HUDEP-2 (cell line): ENCODE measurements around the gene LIPC.

Source experiments
- DNase-seq, 76 experiments: peaks; one replicate each; lab custom pipeline; 2025; ENCODE audit not compliant: unreplicated experiment in 76 of 76; lab: John Stamatoyannopoulos, UW

The LIPC gene

DNA sequence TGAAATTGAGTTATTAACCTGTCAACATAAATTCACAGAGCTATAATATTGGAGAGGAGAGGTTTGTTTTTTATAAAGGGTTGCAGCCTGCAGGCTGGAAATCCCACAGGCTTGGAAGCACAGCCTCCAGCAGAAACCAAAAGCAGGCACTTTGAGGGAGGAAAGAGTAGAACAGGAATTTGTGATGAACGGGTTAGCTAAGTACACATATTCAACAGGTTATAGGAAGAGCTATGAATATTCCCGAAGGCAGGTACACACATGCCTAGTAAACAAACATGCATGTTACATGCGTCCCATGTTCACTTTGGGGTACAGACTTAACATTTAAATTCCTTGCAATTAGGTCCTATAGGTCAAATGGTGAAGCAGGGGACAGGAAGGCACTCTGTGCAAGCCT, 25.9 kb upstream of the LIPC start:
- DNase-seq = no peak

- DNase-seq = no peak
These were observed 25.0 kb upstream of the LIPC start for GRCh38 chr15:58406811-58407210.

GRCh38 chr15:58407236-58407775, 24.5 kb upstream of the LIPC start:
- DNase-seq = no peak

DNA sequence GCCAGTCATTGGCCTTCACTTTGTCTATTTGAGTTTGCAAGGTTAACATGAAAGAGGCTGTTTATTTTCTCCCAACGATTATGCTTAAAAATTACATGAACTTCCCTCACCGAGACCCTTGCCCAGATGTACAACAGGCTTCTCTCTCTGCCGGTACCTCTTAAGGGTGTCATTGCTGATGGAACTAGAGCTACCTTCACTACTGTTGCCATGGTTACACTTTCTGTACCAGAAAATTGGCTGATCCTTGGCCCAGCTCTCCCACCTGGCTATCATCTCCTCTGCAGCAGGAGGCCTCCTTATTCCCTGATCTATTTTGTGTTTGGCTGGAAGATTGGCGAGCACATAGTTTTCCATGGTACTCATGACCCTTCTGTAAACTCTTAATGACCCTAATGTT, 24.0 kb upstream of the LIPC start:
- no peak for DNase-seq

DNA sequence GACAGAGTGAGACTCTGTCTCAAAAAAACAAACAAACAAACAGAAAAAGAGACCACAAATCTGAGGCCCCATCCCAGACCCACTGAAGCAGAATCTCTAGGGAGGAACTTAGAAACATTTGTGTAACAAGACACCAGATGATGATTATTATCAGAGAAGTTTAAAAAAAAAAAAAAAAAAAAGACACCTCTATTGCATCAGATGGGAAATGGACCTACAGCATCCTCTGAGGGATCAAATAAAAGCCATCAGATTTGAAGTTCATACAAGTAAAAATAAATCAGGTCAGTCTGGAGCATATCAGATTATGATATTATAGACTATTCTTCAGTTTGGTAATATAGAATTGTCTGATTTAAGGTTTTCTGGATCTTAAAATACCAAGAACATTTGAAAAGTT, 21.9 kb upstream of the LIPC start:
- no peak for DNase-seq

DNA sequence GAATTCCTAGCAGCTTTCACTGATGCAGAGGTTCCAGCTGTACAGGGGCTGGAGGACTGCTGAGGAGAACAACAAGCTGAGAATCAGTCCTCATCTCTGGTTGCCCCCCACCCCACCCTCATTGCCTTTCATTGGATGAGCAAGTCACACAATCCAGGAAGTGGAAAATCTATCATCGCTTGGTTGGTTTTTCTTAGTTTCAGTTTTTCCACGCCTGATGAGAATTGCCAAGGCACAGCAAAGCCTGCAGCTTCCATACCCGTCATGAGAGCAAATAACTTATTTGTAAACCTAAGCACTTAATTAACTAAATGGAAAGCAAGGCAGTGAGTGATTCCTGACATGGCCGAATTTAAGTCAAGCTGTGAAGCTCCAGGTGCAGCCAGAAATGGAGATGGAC, 21.4 kb upstream of the LIPC start:
- DNase-seq = no peak

DNA sequence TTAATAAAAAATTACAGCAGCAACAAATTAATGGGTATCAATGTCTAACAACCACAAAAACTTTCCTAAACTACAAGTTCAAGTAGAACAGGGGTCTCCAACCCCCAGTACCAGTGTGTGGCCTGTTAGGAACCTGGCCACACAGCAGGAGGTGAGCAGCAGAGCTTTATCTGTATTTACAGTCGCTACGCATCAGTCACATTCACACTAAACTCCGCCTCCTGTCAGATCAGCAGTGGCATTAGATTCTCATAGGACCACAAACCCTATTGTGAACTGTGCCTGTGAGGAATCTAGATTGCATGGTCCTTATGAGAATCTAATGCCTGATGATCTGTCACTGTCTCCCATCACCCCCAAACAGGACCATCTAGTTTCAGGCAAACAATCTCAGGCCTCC, 18.5 kb upstream of the LIPC start:
- no peak for DNase-seq

- DNase-seq = no peak
These were observed 16.2 kb upstream of the LIPC start for GRCh38 chr15:58415636-58416035.

DNA sequence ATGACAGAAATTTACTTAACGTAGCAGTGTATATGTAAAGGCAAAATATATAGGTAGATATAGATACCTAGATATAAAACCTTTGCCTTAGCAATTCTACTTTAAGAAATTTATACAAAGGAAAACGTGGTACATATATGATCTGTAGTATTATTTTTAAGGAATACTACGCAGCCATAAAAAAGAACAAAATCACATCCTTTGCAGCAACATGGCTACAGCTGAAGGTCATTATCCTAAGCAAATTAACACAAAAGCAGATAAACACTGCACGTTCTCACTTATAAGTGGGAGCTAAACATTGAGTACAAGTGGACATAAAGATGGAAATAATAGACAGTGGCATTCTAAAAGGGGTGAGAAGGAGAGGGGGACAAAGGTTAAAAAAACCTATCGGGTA, 14.8 kb upstream of the LIPC start:
- DNase-seq = no peak

DNA sequence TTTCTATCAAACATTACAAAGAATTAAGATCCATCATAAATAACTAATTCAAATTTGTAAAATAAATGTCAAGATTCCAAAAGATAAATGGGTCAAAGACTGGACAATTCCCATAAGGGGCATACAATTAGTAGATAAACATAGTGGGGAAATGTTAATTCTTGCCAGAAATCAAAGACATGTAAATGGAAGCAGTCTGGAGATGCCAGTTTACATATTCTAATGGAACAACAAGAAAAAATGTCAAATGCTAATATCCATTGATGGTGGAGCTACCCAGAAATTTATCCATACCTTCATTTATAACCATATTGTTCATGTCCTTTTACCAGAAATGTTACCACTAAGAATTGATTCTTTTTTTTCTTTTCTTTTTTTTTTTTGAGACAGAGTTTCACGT, 13.7 kb upstream of the LIPC start:
- DNase-seq = no peak

- no peak for DNase-seq
These were observed 11.8 kb upstream of the LIPC start for GRCh38 chr15:58419803-58420524.

DNA sequence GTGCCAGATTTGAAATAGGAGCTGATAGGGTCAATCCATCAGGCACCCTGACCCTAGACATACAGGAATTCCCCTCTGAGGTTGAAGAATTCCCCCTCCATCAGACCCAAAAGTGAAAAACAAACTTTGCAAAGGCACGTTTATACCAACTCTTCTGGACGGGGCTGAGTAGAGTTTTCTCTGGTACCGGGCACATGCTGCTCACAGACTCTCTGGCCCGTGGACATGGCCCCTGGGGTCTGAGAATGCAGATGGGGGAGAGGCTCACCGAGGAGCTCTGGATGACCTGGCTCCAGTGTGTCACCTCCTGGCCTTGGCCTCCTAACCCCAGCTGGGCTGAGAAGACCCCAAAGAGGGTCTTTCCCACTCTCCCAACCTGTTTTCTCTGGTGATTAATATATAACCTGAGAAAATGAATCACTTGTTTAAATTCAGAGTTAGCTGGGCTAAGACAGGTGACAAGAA, 11.2 kb upstream of the LIPC start:
- no peak for DNase-seq

- no peak for DNase-seq
These were observed 8.6 kb upstream of the LIPC start for GRCh38 chr15:58423205-58423604.

DNA sequence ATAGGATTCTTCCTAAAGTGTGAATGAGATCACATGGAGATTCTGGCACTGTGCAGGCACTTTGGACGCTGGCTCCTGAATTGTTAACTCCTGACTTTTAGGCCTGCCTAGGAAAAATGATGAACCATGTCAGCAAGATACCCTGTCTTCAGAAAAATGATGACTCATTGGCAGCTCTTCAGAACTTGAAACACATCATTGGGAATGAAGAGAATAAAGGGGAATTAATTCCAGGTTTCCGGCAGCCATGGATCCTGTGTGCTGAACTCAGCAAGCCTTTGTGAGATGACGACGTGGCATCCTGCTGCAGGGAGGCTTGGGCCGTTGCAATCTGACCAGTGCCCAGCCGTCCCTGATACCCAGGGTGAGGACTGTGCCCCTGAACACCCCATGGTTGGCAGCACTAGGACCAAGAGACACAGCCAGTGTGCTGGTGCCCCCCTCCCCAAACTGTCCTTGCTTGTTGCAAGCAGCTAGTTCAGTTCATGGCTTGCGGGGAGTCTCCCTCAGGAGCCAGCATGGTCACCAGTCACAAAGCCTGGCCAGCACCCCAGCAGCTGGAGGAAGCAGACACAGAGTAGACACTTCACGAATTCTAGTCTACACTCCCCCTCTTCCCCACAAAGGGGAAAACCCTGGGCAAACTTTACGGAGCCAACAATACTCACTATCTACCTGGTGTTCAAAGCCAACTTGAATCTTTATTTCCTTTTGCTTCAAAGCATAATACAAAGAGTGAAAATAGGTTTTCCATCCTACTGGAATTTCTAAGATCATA, 7.8 kb upstream of the LIPC start:
- no peak for DNase-seq

DNA sequence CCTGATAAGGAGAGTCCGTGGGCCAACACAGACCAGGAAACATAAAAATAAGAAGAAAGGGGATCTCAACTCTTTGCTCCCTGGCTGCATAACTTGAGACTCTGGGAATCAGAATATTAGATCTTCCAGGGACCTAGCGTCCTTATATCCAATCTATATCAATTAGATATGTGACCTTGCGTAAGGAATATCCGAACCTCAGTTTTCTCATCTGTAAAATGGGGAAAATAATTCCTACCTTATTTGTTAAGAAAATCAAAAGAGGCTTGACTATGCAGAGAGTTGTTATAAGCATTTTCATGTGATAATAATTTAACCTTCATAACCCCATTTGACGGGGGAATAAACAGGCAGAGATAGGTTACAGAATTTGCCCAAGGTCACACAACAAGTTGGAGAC, 7.1 kb upstream of the LIPC start:
- DNase-seq = no peak

DNA sequence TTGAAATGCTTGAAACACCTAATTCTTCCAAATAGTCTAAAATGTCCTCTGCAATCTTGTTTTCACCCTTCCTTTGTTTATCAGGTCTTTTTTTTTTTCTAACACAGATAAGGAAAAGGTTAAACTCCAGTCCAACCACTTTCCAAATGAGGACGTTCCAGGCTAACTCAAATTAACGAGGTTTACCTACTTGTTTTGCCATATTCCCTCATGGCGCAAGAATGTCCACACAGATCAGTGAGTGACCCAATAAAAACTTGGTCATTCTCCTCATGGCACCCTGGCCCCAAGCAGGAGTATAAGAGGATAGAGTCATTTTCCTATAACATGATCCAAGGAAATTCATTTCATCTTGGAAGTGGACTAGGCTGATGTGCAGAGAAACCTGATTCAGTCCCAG, 6.6 kb upstream of the LIPC start:
- no peak for DNase-seq

DNA sequence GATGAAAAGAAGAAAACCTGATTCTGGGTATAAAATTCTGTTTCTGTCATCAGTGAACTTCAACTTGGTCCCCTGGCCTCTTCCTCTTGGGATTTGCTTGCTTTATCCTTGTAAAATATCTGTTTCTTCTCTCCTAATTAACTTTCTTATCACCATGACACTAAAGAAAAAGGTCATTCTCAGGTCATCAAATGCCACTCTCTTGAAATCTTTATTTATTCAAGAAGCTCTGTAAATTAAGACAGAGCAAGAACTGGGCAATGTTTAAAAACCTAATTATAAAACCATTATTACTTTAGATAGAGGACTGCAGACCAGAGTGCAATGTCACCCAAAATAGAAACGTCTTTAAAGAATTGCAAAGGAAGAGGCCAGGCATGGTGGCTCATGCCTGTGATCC, 6.0 kb upstream of the LIPC start:
- no peak for DNase-seq

DNA sequence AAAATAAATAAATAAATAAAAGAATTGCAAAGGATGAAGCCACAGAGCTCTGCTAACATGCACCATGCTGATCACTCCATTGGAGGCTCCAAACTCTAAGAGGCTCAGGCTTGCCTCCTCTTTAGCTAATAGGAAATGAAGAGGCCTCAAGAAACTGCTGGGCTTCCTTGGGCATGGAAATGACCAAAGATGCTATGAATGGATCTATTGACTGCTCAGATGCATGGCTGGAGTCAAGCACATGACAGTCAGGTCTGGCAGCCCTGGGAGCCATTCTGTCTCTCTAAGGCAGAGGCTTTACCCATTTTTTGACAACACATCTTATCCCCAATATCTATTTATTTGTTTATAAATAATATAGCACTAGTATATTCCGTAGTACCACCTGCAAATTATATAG, 5.3 kb upstream of the LIPC start:
- no peak for DNase-seq

DNA sequence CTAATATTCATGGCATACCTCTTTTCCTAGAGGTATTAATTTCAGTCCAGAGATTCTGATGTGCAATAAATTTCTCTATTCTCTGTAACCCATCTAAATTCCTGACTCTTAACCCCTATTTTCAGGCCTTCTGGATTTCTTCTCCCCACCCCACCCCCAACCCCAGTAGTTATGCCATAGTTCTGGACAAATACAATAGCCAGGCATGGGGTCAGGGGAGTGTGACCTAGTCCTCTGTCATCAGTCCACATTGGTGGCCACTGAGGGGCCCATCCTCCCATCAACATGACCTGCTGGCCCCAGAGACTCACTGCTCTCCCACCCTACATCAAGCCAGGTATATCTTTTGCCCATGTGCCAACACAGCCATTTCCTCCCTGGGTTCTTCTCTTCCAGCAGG, 3.8 kb upstream of the LIPC start:
- no peak for DNase-seq

DNA sequence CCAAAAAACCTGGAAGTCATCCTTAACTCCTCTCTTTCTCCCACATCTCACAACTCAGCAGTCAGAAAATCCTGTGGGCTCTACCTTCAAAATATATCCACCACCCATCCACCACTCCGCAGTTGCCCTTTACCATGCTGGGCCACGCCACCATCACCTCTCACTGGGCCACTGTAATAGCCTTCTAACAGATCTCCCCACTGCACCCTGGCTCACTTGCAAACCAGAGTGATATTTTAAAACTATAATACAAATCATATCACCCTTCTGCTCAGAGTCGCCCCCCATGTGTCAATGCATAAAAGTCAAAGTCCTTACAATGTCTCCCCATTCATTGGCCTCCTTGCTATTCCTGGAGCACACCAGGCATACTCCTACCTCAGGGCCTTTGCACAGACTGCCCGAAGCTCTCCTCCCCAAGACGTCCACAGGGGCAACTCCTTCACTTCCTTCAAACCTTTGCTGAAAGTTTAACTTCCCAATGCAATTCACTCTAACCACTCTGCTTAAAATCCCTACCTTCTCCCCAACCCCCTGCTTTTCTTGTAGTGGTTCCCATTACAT, 1.5 kb upstream of the LIPC start:
- DNase-seq = peak in 1 of 76 experiments; percentile 32

DNA sequence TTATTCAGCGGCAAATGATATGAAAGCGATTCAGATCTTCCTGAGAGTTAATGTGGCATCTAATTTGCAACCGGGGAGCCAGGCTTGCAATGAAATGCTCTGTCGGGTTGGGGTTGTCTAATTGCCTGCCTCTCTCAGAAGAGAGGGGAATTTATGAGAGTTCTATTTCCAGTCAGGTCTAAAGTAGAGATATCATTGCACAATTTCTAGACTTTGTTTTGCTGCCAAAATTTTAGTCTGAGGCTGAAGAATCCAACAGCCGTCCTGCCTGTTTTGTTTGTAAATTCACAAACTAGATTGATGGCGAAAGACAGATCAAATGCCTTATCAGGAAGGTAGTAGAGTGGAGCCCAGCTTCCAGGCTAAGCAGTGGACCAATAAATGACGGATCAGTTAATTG, 610 bp downstream of the LIPC start:
- no peak for DNase-seq
